GM18951 (cell line): Measurements from ENCODE around the gene GARIN6.

Source experiments
- POLR2A ChIP-seq: IDR thresholded peaks from 4 replicates; pipeline ENCODE4 v1.6.1; 2011; ENCODE audit warnings: mild to moderate bottlenecking; ENCODE audit not compliant: insufficient read length, insufficient read depth; ENCODE audit errors: extremely low read depth
- in situ Hi-C: fragments of 300-500 bp; cut with MboI; formaldehyde crosslinking; loops from one replicate; pipeline ENCODE4 v1.12.0; 2022; ENCODE audit warnings: low sequenced_read_pairs, mixed read lengths, inconsistent platforms; ENCODE audit not compliant: unreplicated experiment

GARIN6 gene

GRCh38 chr12:99647453-99647852 is at the start of gene GARIN6:
TSS of gene GARIN6 (plus strand) at chr12:99647753. CDS start at chr12:99648175, 422 bp downstream.
- in situ Hi-C loops, result no loop called here
- TF ChIP-seq POLR2A, result no peak

GRCh38 chr12:99598785-99599184 is 48.8 kb upstream of the GARIN6 start:
- in situ Hi-C loops, result no loop called here

GRCh38 chr12:99600388-99600787 is 47.2 kb upstream of the GARIN6 start:
- in situ Hi-C loops, result no loop called here
- TF ChIP-seq POLR2A, result no peak

More at GRCh38 chr12:99598785-99599184, 48.8 kb upstream of the GARIN6 start:
- TF ChIP-seq POLR2A, result no peak

- in situ Hi-C loops, result no loop called here
- TF ChIP-seq POLR2A, result no peak
Measured at GRCh38 chr12:99609455-99610181, 37.9 kb upstream of the GARIN6 start.

- in situ Hi-C loops, result no loop called here
- TF ChIP-seq POLR2A, result no peak
Measured at GRCh38 chr12:99611117-99611516, 36.4 kb upstream of the GARIN6 start.

GRCh38 chr12:99611599-99611998 is 36.0 kb upstream of the GARIN6 start:
- in situ Hi-C loops, result no loop called here
- no peak for TF ChIP-seq POLR2A

GRCh38 chr12:99618657-99619056 is 28.9 kb upstream of the GARIN6 start:
- in situ Hi-C loops, result no loop called here
- TF ChIP-seq POLR2A, result no peak

GRCh38 chr12:99619389-99620158 is 28.0 kb upstream of the GARIN6 start:
- in situ Hi-C loops, result loop anchor here (10.0 kb wide), 1 partner anchor 235 kb away; no protein-coding TSS in a partner anchor
- TF ChIP-seq POLR2A, result no peak

GRCh38 chr12:99620159-99620479 is 27.4 kb upstream of the GARIN6 start:
- TF ChIP-seq POLR2A, result no peak
- in situ Hi-C loops, result loop anchor here (10.0 kb wide), 1 partner anchor 235 kb away; no protein-coding TSS in a partner anchor

- in situ Hi-C loops, result loop anchor here (10.0 kb wide), 1 partner anchor 240 kb away; no protein-coding TSS in a partner anchor
Measured at GRCh38 chr12:99624591-99624990, 23.0 kb upstream of the GARIN6 start.

- no peak for TF ChIP-seq POLR2A
Measured at GRCh38 chr12:99627459-99627858, 20.1 kb upstream of the GARIN6 start.

GRCh38 chr12:99644629-99645028 is 2.9 kb upstream of the GARIN6 start:
- in situ Hi-C loops, result no loop called here
- no peak for TF ChIP-seq POLR2A

More at GRCh38 chr12:99627459-99627858, 20.1 kb upstream of the GARIN6 start:
- in situ Hi-C loops, result loop anchor here (10.0 kb wide), 1 partner anchor 243 kb away; no protein-coding TSS in a partner anchor

- TF ChIP-seq POLR2A, result no peak
- in situ Hi-C loops, result no loop called here
Measured at GRCh38 chr12:99648183-99648582, 630 bp downstream of the GARIN6 start.

- in situ Hi-C loops, result no loop called here
Measured at GRCh38 chr12:99649551-99649950, 2.0 kb downstream of the GARIN6 start.

More at GRCh38 chr12:99649551-99649950, 2.0 kb downstream of the GARIN6 start:
- TF ChIP-seq POLR2A, result no peak
